Measurements from ENCODE around the gene HOXA6.

Gene HOXA6

DNA sequence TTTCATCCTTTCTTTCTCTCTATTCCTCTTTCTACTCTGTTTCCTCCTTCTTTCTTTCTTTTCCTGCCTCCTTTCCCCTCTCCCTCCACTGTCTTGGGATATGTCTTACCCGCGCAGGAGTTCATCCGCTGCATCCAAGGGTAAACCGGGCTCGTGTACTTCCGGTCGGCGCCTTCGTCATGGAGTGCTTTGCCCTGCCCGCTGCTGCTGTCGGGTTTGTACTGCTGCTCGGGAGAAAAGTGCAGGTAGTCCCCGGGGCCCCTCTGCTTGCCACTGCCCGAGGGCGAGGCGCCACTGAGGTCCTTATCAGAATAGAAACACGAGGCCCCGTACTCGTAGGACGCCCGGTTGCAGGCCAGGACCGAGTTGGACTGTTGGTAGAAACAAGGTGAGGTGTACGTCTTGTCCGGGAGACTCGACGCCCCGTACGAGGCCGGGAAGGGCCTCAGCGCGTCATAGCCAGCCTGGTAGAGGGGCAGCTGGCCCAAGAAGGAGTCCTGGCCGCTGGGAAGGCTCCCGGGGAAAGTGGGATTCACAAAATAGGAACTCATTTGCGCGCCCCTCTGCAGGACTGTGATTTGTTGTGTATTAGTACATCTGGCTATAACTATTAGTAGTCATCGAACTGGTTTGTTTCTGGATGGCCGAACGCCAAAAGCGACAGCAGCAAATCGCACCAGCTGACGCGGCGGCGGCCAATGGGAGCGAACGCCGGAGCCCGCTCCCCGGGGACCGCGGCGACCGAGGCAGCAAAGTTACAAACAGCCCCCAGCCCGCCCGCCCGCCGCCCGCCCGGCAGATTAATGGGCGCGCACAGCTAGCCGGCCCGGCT, at the start of gene HOXA6:
HOXA6 (minus strand) TSS at position 576 of the 832 bp plus-strand sequence; CDS start at position 551, 25 bp downstream.
- no peak for FAIRE-seq

DNA sequence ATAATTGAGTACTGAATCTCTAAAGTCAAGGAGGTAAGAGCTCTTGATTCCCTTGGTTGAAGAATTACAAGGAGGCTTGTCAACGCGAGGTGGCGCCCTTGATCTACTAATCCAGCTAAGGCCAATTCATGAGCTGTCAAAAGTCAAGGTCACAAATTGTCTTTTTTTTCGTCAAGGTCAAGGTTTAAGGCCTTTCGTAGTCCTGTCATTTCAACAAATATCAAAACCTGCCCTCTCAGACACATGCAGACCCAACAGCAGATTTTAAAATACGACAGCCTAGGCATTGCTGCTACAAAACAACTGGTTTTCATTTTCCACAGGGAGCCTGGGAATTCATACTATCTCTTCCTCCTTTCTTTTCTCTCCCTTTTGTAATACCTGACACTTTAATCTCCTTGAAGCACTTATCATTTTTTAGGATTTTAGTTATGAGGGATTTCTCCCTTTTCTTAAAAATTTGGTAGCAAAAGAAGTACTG, 48.8 kb upstream of the HOXA6 start:
- peak; percentile 95 for FAIRE-seq

DNA sequence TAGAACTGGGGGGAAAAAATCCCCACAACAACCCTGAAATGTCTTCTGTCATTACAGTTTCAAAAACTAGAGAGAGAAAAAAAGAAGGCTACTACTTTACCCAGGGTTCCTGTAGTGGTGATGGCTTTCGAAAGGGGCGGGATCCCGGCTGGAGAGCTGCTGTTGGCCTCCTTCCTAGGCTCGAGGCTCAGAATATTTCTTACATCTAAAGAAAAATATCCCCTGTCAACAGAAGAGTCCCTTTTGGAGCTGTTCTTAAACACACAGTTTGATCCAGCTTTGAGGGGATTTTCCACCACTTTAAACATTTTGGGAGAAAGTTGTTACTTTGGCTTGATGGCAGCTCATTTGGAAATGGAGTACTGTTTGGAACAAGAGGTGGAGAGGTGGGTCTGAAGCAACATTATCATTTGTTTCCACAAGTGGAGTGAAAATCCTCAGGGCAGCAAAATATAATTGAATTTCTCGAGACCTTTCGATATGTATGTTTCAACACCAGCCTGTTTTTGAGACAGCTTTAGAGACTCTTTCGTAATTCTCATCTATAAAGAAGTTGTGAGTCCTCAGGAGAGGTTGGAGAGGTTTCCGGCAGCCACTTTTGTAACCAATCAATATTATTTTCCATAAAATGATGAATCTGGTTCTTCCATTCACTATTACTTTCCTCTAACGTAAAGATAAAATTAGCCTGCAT, 47.3 kb upstream of the HOXA6 start:
- no peak for FAIRE-seq

DNA sequence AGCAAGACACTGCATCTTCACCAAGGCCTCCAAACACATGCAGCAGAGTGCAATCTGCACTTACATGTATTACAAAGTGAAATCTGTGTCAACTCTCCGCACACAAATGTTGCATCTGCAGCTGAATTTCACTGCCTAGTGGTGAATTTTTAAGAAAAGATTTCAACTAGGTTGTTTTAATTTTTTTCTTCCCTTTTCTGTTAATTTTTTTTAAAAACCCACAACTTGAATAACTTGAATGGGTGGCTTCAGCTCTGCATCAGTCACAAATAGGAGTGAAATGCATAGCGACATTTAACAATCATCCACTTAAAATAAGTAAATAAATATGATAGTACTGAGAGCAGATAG, 46.4 kb upstream of the HOXA6 start:
- FAIRE-seq: no peak

DNA sequence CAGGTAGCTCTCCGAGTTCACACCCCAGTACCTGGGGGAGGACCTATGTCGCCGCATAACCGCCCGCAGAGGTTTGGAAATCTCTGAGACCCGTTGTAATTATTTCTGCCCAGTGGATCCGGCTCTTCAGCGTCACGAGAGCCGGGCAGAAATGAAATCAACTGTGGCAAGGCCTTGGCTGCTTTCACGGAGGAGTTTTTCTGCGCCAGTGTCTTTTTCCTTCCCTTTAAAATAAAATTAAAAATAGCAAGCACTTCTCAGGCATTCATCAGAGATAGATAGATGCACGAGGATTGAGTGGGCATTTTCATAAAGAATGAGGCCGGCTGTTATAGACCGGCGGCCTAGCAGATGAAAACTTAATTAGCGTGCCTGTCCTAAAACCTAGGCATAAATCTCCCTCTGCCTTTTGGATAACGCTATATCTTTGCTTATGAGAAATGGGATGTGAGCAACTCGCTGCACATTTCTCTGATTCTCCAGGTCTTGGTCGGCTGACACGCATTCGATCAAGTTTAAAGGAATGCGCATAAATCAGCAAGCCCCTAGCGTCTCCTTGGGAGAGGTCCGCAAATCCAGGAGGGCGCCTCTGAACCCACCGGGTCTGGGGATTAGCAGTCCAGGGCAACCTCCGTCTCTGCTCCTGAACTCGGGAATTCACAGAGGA, 45.9 kb upstream of the HOXA6 start:
- no peak for FAIRE-seq

DNA sequence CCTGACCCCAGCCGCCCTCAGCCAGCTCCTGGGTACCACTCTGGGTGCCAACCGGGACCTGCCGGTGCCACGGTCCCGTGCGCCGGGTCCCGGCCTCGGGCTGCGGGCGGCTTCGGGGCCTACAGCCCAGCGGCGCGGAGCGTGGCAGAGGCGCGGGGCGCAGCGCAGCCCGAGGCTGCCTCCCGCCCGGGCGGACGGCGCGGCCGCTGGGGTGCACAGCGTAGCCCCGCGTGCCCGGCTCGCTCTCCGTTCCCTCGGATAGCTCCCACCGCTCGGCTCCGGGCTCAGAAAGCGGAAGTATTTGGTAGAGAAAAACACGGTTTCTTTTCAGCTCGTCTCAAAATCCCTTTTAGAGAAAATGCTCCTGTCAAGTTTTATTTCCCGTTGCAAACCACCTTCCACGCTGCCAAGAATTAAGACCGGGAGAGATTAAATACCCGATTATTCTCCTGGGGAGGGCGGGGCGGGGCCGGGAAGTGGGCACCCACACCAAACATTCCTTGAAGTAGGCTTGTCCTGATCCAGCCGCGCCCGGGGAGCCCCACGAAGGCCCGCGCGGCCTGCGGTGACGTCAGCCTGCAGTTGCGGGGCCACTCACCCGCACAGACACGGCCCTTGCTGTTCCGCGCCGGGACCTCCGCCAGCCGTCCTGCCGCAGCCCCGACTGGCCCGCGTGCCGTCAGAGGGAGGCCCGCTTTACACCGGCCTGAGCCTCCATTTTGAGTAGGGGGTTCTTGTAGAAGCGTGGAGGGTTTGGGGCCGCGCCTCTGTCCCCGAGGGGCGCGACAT, 45.2 kb upstream of the HOXA6 start:
- no peak for FAIRE-seq

DNA sequence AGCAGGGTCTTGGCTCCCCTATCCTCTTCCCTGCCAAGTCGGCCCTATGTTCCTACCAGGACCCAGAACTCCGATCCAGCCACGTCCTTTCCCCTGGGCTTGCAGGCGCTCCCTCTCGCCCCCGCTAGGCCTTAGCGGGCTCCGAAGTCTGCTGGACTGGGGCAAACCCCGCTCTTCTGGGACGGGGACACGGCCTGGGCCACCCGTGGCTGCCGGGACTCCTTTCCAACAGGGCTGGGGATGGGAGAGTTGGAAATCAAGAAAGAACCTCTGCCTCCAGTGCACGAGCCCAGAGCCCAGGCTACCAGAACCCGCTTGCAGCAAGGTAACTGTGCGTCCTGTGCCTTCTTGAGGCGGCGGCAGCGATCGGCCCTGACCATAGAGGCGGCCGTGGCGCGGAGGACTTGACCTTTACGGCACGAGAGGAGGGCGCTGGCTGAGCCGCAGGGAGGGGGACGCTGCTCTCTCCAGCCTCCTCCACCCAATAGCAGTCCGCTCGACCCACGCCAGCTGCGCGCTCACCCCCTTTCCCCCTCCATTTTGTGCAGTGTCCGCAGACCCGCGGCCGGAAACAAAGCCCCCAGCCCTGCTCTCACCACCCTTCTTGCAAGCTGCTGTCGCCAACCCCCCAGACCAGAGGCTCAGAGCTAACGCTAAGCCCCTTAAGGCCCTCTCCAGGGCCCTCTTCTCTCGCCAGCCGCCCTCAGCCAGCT, 44.4 kb upstream of the HOXA6 start:
- FAIRE-seq: no peak

DNA sequence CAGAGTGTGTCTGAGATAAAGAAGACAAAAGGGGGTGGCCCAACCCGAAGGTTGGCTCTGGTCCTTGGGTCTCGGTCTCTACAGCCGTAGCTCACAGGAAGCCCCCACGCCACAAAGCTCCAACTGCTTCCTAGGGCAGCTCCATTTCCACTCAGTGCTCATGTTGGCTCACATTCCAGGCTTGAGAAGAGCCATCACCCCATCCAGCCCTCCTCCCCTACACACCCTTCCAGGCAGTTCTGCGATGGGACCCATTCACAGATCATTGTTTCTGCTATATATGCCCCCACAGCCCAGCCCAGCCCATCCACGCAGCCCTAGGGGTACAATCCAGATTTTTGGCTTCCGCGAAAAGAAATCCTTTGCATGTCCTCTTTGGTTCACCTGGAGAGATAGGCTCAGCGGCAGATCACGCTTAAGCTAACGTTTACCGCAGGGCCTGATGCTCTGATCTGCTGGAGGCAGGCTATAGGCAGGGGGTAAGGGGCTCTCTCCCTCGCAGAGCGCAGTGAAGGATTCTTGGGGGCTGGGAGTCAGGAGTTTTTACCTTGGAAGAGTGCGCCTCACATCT, 43.7 kb upstream of the HOXA6 start:
- FAIRE-seq: no peak

DNA sequence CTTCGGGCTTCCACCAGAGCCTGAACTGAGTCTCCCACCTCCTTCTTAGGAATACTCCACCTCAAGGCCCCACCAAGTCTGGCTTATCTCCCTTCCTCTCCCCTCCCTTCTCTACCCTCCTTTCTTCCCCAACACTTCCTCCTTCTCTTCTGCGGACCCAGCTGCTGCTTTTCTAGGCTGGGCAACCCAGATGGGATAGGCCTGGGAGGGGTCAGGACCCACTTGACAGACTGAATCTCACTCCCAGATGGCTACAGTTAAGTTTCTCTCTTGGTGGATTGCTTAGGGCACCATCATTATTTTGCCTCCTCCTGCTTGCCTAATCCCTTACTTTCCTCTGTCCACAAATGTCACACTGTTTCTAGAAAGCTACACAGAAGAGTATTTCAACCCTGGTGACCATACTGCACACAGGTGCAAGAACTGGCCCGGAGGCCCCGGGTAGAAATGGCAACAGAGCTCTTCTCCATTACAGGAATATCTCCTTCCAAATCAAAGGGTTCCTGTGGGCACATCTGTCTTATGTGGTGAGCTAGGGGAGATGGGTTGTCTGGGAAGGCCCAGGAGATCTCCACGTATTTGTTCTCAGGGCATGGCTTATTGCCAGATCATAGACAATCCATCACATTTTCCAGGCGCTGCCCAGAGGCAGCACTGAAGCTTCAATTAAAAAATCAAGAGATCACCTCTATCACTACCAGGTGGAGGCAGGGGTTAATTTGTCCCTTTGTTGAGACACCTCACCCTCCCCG, 42.6 kb upstream of the HOXA6 start:
- FAIRE-seq: no peak

DNA sequence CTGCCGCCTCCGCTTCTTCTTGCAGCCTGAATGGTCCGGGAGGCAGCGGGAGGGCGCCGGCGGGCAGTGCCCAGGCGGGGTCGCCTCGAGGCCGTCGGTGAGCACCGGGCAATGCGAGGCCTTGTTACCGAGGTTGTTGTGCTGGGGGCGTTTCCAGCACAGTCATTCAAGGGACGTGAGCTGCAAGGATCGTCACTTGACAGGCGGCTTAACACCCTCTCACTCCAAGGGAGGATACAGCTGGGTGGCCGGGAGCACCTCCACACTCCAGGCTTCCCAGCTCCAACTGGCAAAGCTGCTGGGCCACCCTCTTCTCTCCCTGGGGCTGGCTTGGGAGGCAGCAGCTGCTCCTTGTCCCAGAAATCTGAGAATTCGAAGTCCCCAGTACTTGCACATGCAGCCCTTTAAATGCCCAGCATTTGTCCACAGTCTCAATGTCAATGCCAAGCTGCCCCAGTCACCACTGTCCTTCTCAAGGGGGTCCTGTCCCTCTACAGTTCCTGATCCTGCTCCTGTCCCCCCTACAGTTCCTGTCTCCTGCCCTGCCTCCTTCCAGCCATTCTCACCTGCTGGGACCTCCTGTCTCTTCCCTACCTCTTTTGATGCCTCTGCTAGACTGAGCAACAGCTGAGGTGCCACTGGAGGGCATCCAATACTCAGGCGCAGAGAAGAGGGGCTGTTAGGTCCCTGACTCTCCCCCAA, 41.9 kb upstream of the HOXA6 start:
- FAIRE-seq: no peak

DNA sequence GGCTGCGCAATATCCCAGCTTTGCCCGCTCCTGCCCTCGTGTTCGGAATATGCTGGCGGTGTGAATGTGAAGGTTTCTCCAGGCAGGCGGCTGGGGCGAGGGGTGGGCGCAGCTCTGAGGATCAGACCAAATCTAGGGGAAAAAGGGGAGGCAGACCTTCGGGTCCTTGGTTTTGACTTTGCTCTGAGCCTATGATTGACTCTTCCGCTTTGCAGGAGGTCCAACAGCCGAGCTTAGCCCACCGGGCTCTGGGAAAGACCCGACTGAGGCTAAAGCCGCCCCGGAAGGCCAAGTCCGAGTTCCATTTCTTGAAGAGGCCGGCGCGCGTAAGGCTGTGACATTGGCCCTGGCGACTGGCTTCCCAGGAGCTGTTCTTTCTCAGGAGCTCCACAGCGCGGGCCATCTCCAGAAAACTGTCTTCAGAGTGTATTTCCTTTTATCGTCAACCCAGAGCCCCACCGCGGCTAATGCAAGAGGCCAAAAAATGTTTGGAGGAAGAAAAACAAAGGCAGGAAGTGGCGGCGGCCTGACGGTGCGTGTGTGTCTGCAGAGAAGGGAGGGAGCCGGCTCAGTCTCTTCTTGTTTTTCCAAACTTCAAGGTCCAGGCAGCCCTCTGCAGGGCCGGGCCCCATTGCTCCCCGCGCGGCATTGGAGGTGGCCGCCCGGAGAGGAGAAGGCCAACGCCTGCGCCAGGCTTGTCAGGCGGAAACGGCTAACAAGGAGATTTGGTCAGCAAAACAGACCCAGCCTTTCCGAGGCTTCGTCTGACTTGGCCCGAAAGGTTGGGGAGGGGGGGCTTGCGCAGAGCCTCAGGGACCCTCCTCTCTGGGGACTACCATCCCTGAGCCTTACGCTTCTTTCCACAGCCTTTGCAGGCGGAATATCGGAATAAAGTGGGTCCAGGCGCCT, 41.1 kb upstream of the HOXA6 start:
- no peak for FAIRE-seq

DNA sequence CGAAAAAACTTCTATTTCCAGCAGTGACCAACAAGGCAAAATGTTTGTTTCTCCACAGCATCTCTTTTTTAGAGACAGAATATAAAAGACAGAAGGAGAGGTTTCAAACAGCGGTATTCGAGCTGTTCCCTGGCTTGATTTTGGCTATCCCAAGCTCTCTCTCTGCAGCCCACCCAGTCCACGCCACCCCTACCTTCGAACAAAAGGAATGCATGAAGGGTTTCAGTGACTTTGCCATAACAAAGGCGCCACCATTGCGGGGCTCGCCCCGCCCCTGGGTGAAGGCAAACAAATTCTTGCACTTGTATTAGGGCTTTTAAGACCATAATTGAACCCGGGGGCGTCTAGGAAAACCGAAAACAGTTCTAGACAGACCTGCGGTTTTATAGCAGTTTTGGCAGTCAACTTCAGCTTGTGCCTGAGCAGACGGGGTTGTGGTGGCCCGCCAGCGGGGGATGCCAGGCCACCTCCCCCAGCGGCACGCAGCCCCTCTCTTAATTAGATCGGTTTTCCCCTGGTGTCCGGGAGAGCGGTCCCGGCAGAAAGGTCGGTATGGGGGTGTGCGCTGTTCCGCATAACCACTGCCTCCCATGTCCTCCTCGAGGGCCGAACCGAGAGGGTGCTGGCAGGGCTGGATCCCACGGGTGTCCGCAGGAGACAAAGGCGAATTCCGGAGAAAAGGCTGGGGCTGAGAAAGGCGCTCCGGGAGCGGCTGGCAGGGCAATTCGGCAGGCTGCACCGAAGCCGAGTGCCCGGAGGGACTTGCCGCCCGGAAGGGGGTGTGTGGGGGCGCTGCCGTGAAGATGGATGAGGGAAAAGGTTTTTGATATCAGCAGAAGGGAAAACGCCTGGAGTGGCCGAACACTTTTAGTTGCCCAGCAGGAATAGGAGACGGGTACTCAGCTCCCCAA, 40.2 kb upstream of the HOXA6 start:
- no peak for FAIRE-seq

DNA sequence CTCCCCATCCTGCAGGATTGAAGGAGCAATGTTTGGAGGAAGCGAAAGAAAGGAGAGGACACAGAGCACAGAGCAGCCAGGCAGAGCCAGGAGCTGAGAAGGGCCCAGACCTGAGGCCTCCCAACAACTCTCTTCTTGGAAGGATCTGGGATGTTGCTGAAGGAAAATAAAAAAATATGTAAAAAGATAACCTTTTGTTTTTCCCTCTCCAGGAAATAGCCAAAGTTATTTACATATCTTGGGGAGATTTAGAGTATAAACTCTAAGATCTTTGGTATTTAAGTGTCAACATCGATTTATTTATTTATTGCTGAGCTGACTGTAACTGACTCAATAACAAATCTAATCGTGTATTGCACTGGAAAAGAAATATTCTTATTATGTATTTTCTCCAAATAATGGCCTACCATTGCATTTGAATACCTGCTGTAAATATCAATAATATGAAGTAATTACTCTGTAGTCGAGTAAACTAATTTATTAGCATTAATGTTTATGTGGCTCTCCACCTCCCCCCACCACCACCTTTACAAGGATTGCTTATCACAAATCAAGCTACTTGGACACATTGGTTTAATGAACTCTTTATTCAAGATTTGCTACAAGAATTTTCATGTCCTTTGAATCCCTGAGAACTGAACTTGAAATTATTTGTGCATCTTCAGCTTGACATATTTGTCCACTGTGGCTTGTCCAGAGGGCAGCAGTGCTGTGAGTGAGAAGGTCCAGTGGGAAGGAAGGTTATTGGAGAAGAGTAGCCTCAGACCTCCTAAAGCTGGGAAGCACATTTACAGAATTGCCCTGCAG, 39.3 kb upstream of the HOXA6 start:
- no peak for FAIRE-seq

DNA sequence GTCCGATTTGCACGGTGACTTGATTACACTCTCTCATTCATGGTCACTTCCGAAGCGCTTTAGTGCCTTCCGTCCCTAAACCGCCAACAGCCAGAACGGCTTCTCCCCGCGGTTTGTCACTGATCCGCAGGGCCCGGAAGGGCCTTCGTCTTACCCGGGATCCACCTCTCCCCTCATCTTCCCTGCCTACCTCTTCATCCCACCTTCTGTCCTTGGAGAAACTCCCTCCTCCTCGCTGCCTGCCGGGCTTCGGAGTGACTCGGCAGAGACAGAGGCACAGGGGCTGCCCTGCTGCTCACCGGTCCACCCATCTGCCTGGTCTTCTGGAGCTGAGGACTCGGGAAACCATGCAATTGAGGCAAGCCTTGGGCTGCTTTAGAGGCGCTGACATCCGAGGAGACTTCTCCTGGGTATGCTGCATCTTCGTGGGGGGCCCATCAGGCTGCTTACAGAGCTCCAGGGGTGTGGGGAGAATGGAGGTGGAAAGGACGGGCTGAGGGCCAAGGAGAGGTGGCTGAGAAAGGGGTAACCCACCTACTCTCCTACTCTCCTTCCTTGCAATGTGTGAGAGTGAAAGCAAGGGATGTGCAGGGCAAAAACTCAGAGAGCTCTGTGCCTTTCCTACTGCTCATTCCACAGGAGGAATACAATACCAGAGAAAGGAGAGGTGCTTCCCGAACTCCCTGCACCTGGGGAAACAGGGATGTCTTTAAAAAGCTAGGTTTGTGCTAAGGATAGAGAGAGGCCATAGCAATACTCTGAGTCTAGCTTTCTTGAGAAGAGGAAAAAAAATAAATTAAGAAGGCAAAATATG, 38.5 kb upstream of the HOXA6 start:
- FAIRE-seq: no peak

DNA sequence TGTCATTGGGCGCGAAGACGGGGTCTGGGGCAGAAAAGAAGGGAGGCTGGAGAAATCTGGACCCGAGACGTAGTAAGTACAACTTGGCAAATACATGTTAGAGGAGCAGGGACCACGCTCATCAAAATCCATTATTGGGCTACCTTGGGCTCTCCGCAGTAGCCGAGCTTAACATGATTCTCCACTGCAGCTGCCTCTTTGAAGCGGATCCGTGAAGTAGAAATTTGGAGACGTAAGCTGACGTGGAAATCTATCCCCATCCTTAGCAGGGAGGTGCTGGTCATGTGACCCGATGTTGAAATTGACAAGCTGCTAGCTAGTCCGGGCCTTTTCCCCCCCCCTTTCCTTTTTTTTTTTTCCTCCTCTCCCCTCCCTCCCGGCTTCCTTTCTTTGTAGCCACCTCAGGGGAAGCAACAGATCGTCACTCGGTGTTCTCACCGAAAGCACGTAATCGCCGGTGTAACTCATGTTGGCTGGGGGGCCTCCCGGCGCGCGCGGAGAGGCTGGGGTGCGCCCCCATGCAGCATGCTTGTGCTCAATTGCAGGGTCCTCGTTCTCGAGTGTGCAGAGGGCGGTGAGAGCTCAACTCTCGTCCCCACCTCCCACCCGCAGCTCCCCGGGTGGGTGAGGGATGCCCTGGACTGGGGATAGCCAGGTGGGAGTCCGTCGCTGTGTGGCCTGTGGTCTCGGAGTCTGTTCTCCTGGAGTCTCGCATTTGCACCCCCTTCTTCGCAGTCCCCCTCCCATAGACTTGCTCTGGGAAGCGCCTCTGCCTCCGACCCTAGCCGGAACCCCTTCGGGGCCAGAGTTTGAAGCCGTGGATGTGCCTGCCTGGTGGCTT, 37.7 kb upstream of the HOXA6 start, which contains the start of gene HOXA11:
HOXA11 (minus strand) TSS at position 220 of the 841 bp plus-strand sequence; CDS start at position 132, 88 bp downstream.
- no peak for FAIRE-seq

Measured in islet of Langerhans (tissue), 1 donor.